Loucy (cell line): ENCODE measurements around the gene SATB2.

Source experiments
- H2AFZ ChIP-seq: fragments of 200-600 bp; sonication (generic); 2 replicates; pipeline ENCODE4 v1.6.0; 2016; ENCODE audit warnings: antibody characterized with exemption, mild to moderate bottlenecking, low read length, moderate library complexity
- H3F3A ChIP-seq: fragments of 200-600 bp; 2 replicates; pipeline ENCODE4 v1.6.0; 2016; ENCODE audit warnings: antibody characterized with exemption, low read depth, mild to moderate bottlenecking
- H3K27me3 ChIP-seq: fragments of 200-600 bp; sonication (generic); 2 replicates; pipeline ENCODE4 v1.6.1; 2014; ENCODE audit warnings: low read length, mild to moderate bottlenecking; ENCODE audit not compliant: insufficient read depth, poor library complexity, severe bottlenecking
- H3K36me3 ChIP-seq: fragments of 200-600 bp; sonication (generic); 2 replicates; pipeline ENCODE4 v1.6.1; 2016; ENCODE audit warnings: low read length; ENCODE audit not compliant: insufficient read depth
- H3K4me1 ChIP-seq: fragments of 200-600 bp; sonication (generic); 2 replicates; pipeline ENCODE4 v1.5.1; 2014; ENCODE audit warnings: low read length, mild to moderate bottlenecking; ENCODE audit not compliant: insufficient read depth, poor library complexity, severe bottlenecking
- H3K4me2 ChIP-seq: fragments of 200-600 bp; sonication (generic); 2 replicates; pipeline ENCODE4 v1.6.0; 2014; ENCODE audit warnings: antibody characterized with exemption, low read length, low read depth, mild to moderate bottlenecking; ENCODE audit not compliant: poor library complexity, severe bottlenecking
- H3K4me3 ChIP-seq: fragments of 200-600 bp; sonication (generic); 2 replicates; pipeline ENCODE4 v1.5.1; 2014; ENCODE audit warnings: low read length, mild to moderate bottlenecking, mixed read lengths; ENCODE audit not compliant: poor library complexity, severe bottlenecking
- H3K79me2 ChIP-seq: fragments of 200-600 bp; sonication (generic); 2 replicates; pipeline ENCODE4 v1.6.1; 2014; ENCODE audit warnings: low read length; ENCODE audit not compliant: insufficient read depth
- H3K9ac ChIP-seq: fragments of 200-600 bp; sonication (generic); 2 replicates; pipeline ENCODE4 v1.6.0; 2014; ENCODE audit warnings: mild to moderate bottlenecking, low read depth, low read length, moderate library complexity; ENCODE audit not compliant: poor library complexity, severe bottlenecking
- H3K9me2 ChIP-seq: fragments of 200-600 bp; sonication (generic); replicated peaks from 2 replicates; pipeline ENCODE4 v1.6.1; 2016; ENCODE audit warnings: low read depth, low read length, mixed read lengths
- H3K9me3 ChIP-seq: fragments of 200-600 bp; sonication (generic); 2 replicates; pipeline ENCODE4 v1.6.1; 2014; ENCODE audit warnings: mild to moderate bottlenecking, antibody characterized with exemption, low read length, low read depth; ENCODE audit not compliant: insufficient read depth
- H4K20me1 ChIP-seq: fragments of 200-600 bp; sonication (generic); 2 replicates; pipeline ENCODE4 v1.6.0; 2014; ENCODE audit warnings: antibody characterized with exemption, low read length, mild to moderate bottlenecking; ENCODE audit not compliant: insufficient read depth, poor library complexity, severe bottlenecking
- EZH2phosphoT487 ChIP-seq: fragments of 200-600 bp; IDR thresholded peaks from 2 replicates; pipeline ENCODE4 v1.6.1; 2018; ENCODE audit warnings: antibody characterized with exemption, mild to moderate bottlenecking, moderate library complexity, borderline replicate concordance
- TF ChIP-seq, protein P1 (sequence below): fragments of 200-600 bp; sonication (generic); conservative IDR thresholded peaks from 2 replicates; pipeline ENCODE4 v1.5.1; 2014; ENCODE audit warnings: mild to moderate bottlenecking, antibody characterized with exemption, low read length

Gene SATB2

DNA sequence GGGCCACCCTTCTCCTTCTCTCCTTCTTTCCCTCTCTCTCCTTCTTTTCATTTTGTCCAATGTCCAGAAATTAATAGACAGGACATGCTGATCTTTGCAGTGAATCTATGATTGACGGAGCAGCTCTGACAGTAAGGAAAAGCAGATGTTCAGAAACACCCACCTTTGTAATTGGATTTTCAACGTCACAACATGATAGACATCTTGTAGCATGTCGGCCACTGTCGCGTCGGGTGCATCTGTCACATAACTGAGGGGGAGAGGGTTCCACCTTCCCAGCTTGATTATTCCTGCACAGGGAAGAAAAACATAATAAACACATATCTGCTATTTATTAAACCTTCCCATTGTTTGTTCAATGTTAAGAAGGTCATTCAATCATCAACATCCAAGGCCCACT lies 76.2 kb downstream of the SATB2 start:
- TF ChIP-seq EZH2phosphoT487 = no peak
- TF ChIP-seq, protein P1, sequence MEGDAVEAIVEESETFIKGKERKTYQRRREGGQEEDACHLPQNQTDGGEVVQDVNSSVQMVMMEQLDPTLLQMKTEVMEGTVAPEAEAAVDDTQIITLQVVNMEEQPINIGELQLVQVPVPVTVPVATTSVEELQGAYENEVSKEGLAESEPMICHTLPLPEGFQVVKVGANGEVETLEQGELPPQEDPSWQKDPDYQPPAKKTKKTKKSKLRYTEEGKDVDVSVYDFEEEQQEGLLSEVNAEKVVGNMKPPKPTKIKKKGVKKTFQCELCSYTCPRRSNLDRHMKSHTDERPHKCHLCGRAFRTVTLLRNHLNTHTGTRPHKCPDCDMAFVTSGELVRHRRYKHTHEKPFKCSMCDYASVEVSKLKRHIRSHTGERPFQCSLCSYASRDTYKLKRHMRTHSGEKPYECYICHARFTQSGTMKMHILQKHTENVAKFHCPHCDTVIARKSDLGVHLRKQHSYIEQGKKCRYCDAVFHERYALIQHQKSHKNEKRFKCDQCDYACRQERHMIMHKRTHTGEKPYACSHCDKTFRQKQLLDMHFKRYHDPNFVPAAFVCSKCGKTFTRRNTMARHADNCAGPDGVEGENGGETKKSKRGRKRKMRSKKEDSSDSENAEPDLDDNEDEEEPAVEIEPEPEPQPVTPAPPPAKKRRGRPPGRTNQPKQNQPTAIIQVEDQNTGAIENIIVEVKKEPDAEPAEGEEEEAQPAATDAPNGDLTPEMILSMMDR = no peak
- Histone ChIP-seq H3K9ac (no peak overlapping the region), H3K4me2 (no peak overlapping the region), H3K4me3 (no peak overlapping the region), H3K9me2 (no peaks in the 10 kb centered on the region), H2AFZ (no peak overlapping the region), H3K9me3 (no peaks in the 10 kb centered on the region), H3K79me2 (no peaks in the 10 kb centered on the region), H3K36me3 (no peaks in the 10 kb centered on the region), H3K27me3 (no peaks in the 10 kb centered on the region), H3K4me1 (peaks cover 8% of the 10 kb centered on the region), H3F3A (no peaks in the 10 kb centered on the region), H4K20me1 (no peaks in the 10 kb centered on the region)

DNA sequence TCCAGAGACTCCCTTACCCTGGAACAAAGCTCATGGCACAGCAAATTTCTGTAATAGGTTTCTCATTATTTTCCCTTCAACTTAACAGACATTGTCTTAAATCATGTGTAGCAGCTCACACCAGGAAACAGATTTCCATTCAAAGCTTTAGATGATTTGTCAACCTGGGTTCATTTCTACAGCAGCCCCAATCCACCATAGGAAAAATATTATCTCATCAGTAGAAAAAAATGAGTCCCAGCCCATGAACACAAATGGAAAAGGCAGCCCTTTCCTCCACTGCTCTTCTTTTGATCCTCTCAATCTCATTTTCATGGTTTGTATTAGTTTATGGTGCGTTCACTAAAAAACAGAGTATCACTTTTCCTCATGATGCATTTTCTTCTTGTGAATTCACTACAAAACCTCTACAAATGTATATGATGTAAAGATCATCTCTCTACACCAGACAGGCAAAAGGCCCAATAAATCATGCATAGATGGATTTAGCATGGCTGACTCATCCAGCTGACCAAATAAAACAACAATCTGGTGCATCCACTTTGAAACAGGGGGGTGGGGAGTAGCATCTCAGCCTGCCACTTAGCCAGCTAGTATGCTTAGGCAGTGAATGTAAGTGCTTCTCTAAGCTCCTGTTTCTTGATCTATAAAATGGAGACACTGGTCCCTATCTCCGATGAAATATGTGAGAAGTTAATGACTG lies 78.6 kb downstream of the SATB2 start:
- Histone ChIP-seq H3K4me2 (no peak overlapping the region), H3K36me3 (no peaks in the 10 kb centered on the region), H3K79me2 (no peaks in the 10 kb centered on the region), H3K4me1 (peaks cover 8% of the 10 kb centered on the region), H3K4me3 (no peak overlapping the region), H3K9me3 (no peaks in the 10 kb centered on the region), H3K9me2 (no peaks in the 10 kb centered on the region), H4K20me1 (no peaks in the 10 kb centered on the region), H3K9ac (no peak overlapping the region), H2AFZ (no peak overlapping the region), H3K27me3 (no peaks in the 10 kb centered on the region), H3F3A (no peaks in the 10 kb centered on the region)
- TF ChIP-seq EZH2phosphoT487 = no peak
- TF ChIP-seq, protein P1 = no peak

DNA sequence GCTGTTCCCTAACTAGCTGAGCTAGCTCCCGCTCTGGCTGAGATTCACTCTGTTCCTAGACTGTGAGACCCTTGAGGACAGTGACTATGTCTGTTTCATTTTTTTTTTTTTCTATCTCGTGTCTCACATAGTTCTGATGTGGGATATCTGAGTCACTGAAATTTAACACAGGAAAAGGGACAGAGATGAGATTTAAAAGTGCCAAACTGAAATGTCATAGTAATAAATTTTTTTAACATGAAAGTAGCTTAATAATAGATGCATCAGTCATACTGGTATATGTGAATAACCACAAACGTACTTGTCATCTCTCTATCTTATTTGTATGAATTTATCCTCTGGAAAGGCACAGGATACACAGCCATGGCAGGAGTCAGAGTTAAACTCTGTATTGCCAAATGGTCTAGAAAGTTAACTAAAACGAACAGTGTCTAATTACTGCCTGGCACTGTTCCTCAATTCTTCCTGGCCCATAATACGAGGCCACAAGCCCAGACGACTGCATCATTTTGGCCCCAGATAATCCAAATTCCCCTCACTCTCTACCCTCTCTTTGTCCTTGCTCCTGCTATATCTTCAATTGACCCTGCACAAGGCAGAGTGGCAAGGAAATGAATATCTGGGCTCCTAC lies 87.5 kb downstream of the SATB2 start:
- H3K9ac ChIP-seq = no peak overlapping the region
- no peak overlapping the region for H3K4me2 ChIP-seq
- no peak for TF ChIP-seq EZH2phosphoT487
- TF ChIP-seq, protein P1 = no peak
- no peak overlapping the region for H3K4me3 ChIP-seq
- no peaks in the 10 kb centered on the region for H4K20me1 ChIP-seq
- H3K9me3 ChIP-seq = no peaks in the 10 kb centered on the region
- peaks cover 4% of the 10 kb centered on the region for H3K4me1 ChIP-seq
- H2AFZ ChIP-seq = no peak overlapping the region
- H3K9me2 ChIP-seq = no peaks in the 10 kb centered on the region
- H3K27me3 ChIP-seq = no peaks in the 10 kb centered on the region
- H3K79me2 ChIP-seq = no peaks in the 10 kb centered on the region
- no peaks in the 10 kb centered on the region for H3F3A ChIP-seq
- no peaks in the 10 kb centered on the region for H3K36me3 ChIP-seq
